NOMO-1 treated with DMSO at 0.1 percent for 48 hours (cell line): ENCODE data around the gene ALAS1.
"Not testable (repeated sequence)": the region's sequence is repeated elsewhere in the genome, so short reads cannot be mapped to it uniquely, and the experiment has no call there.

Experiments used
- DNase-seq: peaks from one replicate; lab custom pipeline; 2025; ENCODE audit not compliant: unreplicated experiment; lab: John Stamatoyannopoulos, UW

ALAS1 gene

DNA sequence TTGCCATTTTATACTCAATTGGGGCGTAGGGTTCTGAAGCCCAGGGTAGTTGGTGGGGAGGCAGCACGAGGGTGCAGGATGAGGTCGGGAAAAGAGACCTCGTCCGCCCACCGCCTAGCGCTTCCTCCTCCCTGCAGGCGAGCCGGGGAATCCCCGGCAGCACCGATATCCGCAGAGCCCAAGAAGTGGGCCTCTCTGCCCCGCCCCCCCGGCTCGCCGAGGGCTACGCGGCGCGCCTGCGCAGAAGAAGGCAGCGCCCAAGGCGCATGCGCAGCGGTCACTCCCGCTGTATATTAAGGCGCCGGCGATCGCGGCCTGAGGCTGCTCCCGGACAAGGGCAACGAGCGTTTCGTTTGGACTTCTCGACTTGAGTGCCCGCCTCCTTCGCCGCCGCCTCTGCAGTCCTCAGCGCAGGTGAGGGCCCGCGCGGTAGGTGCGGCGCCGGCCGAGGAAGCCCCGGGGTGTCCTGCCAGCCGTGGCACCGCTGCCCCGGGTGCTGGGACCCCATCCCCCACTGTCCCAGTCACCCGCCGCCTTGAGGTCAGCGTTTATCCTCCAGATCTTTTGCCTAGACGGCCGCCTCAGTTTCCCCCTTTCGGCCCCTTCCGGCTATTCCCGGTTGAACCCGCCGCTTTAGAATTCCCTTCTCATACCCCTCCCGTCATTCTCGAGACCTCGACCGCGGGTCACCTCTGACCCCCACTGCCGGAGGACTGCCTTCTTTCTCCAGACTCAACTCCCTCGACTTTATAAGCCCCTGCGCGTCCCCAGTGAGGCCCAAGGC is at the start of gene ALAS1:
Gene ALAS1, plus strand, starts transcription at position 319 of the 784 bp plus-strand sequence. CDS start 1,082 bp downstream, outside the sequence.
- DNase-seq, result peak; percentile 84

DNA sequence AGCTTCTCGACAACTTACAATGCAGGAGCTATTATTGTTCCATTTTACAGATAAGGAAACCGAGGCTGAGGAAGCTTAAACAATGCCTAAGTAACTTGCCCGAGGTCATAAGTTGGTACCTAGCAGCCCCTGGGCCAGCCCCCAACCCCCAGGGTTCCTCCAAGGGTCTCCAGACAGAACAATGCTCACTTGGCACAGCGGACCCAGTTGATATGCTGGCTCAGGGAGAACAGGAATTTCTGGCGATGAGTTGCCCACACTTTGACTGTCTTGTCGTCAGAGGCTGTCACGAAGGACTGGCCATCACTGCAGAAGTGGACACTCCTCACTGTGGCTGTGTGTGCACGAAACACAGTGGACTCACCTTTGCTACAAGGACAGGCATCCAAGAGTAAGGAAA is 48.9 kb upstream of the ALAS1 start:
- no peak for DNase-seq

DNA sequence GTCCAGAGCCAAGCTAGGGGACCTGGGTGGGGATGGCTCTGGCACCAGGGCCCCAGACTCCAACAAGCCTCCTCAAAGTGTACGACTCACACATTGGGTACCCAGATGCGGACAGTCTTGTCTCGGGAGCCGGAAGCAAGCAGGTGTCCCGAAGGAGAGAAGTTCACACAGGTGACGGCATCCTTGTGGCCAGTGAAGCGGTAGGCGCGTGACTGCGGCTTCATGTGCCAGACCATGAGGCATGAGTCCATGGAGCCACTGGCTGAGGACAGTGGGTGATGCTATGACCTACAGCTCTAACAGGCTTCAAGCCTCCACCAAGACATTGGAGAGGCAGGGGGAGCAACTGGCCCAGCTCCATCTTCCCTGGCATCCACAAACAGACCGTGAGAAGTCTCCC is 48.2 kb upstream of the ALAS1 start:
- DNase-seq, result no peak

DNA sequence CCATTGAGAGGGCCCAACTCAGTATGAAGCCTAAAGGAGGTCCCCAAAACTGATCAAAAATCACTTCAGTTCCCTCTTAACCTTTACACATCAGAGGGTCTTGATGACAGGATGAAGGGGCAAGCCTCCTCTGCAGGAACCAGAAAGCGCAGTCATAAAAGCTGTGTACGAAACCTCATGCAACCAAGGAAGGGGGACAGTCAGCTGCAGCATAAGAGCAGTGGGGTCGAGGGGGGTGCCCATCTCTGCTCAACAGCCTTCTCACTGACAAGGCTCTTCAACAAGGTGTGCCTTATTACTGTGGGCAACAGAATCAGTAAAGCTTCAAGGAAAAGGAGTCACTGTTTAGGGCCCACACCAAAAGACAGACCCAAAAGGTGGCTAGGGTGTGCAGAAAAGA is 47.6 kb upstream of the ALAS1 start:
- DNase-seq, result no peak

DNA sequence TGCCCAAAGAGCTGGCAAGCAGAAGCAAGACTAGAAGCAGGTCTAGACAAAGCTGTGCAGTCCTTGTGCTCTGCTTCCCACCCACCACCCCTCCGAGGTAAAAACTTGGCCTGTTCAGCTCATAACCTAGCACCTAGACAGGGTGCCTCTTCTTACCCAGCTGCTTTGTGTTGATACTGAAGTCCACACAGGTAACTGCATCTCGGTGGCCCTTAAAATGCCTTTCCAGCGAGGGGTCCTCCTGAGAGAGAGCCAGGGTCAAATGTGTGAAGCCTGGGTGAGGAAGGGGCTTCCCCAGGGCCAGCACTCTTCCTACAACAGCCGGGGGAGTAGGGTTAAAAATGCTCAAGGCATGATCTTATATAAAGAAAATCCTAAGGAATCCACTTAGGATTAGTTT is 47.1 kb upstream of the ALAS1 start:
- DNase-seq, result no peak

DNA sequence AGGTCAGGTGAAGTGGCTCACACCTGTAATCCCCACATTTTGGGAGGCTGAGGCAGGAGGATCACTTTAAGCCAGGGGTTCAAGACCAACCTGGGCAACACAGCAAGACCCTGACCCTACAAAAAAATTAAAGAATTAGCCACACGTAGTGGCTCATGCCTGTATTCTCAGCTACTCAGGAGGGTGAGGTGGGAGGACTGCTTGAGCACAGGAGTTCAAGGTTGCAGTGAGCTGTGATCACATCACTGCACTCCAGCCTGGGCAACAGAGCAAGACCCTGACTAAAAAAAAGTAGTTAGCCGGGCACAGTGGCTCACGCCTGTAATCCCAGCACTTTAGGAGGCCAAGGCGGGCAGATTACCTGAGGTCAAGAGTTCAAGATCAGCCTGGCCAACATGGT is 46.0 kb upstream of the ALAS1 start:
- not testable (repeated sequence) for DNase-seq

DNA sequence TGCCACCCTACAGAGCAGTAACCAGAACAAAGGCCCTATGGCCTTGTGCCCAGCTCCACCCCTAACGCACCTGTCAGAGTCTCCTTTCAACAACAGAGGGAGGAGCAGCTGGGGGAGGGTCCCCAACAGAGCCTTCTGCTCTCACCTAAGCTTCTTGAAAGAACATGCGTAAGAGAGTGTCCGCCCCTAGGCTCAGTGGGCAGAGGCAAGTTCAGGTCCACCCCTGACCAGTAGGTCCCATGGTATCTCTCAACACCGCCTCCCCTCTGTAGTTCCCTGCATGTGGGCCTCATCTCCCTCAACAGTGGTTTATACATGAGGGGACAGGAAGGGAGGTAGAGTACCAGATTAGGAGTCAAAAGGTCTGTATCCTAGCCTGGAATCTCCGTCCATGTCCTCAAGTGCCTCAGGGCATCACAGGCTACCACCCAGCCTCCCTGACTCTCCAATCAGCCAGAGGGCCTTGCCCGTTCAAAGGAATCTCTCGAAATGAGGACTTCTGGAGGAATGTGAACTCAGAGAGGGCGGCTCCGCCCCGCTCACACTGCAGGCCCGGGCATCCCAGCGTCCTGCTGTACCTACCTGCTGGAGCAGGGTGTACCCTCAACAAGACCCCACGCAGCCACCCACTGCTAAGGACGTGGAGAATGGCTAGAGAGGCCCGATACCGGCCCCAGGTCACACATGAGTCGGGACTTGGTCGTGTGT is 44.4 kb upstream of the ALAS1 start:
- peak; percentile 6 for DNase-seq

DNA sequence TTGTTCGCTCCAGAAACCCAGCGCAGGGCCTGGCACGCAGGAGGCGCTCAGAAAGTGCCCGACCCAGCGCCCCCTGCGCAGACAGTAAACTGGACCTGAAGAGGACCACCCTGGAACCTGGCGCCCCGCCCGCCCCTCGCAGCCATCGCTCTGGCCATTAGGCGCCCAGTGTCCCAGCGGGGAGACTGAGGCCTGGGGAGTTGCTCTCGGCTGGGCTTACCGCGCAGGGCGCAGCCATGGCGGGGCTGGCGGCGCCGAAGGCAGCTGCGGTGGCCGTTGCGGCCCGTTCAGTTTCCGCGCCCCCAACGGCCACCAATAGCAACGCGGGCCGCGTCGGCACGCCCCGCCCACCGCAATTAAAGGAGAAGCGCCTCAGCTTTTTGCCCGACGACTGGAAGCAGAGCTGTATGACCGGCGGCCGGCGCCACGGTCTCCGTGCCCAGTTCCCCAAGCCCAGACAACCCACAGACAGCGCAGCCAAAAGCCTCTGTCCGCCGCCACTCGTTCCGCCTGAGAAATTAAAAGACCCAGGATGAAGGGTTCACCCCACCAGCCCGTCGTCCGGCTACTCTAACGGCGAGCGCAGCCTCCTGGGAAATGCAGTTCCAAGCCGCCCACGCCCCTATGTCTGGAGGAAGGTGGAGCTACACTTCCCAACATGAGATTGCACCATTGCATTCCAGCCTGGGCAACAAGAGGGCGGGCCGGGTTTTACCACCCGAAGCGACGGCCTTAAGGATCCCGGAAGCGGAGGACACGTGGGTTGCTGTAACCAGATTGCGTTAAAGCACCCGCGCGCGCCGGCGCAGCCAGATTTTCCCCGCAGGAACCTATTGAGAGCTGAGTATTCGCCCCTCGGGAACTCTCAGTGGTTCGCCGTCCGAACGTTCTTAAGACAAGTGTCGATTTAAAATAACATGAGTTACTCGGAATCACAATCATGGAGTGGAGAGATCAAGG is 43.5 kb upstream of the ALAS1 start, which contains the start of gene POC1A:
Gene POC1A, minus strand, starts transcription at position 289 of the 960 bp plus-strand sequence. Its CDS starts 51 bp downstream, at position 238.
- DNase-seq, result peak; percentile 97

DNA sequence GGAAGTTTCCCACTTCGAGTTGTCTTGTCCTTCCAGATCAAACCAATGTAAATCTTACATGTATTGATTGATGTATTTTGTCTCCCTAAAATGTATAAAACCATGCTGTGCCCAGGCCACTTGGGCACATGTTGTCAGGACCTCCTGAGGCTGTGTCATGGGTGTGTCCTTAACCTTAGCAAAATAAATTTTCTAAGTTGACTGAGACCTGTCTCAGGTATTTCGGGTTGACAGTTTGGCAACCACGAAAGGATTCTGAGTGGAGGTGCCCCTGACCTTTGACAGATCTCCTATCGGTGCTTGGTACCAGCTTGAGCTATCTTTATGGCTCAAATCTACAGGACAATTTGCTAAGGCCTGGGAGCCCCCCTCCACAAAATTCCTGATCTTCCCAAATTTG is 42.0 kb upstream of the ALAS1 start:
- DNase-seq, result no peak

DNA sequence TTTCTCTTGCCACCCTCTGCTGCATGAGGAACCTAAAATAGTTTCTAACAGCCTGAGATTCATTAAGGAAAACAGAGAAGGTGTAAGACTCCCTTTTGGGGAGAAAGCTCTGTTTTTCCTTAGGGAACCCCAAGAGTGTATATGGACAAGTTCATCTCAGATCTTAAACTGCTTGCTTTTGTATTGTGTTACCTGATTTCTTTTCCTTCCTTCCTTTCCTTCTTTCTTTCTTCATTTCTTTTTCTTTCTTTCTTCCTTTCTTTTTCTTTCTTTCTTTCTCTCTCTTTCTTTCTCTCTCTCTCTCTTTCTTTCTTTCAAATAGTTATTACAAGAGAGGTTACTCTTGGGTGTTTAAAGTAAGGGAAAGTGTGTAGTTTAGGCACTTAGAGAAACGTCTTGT is 38.5 kb upstream of the ALAS1 start:
- no peak for DNase-seq

DNA sequence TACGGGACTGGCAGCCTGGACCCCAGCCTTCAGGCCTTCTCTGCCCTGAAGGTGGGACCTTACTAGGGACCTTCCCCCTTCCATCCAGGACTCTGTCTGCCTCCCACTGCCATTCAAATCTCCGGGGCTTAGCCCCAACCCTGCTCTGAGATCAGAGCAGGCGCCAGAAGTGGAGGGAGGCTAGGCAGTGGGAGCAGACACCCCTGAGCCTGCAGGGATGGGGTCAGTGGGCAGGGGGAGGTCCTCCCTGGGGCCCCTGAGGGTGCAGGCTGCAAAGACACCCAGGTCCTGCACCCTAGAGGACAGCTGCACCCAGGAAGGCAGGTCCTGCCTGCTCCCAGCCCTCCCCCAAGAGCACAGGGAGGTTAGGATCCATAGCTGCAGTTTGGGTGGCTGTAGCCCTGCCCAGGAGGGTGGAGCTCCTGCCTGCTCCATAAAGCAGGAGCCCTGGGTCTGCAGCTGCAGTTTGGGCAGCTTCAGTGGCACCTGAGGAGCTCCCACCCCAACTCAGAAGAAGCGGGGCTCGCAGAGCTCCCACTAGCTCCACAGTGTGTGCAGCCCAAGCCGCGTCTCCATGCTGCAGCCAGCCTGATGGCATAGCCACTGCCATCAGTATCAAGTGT is 35.6 kb upstream of the ALAS1 start:
- no peak for DNase-seq

DNA sequence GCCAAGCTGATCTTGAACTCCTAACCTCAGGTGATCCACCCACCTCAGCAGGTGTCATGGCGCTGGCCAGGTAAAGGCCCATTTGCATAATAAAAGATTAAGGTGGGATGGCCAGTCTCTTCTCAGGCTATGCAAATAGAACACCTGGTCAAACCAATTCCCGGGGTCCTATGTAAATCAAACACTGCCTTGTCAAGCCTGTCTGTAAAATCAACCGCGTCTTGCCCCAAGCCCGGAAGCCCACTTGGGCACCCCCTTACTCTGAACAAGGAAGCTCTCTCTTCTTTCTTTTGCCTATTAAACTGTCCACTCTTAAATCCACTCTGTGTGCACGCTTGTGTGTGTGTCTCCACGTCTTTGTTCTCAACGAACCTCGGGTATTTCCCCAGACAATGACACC is 30.7 kb upstream of the ALAS1 start:
- no peak for DNase-seq

DNA sequence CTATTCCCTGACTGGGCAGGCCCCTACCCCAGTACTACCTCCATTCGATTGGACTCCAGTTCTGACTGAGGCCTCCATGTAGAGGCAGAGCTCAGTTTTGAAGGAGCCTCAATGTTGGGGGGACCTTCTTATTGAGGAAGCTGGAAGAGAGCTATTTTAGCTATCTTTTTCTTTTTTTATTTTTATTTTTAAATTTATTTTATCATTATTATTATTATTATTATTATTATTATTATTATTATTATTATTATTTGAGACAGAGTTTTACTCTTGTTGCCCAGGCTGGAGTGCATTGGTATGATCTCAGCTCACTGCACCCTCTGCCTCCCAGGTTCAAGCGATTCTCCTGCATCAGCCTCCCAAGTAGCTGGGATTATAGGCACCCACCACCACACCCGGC is 27.7 kb upstream of the ALAS1 start:
- DNase-seq, result not testable (repeated sequence)

DNA sequence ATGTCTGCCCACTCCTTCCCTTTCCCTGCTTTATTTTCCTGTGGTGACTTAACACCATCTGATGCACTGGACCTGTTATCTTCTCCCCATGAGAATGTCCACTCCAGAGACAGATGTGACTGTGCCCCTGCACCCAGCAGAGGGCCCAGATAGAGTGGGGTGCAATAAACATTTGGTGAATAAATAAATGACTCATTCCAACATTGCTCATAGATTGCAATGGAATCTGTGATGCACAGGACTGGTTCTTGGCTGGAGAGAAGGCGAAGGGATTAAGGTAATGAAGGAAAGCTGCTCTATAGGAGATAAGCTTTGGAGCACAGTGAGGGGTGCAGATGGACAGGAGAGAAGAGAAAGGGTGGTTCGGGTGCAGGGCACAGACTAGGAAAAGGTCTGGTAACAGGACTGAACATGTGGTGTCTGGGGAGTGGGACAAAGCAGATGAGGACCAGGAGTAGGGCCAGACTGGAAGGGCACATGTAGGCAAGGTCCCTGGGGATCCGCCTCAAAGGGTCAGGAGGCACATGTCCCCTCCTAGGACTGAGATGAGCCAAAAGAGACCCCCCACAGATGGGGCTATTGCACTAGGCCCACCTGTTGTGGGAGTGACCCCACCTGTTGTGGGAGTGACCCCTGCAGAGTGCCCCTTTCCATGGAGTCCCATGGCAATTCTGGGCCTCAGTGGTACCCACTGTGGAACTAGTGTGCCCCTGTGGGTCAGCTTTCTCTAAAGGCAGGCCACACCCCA is 26.3 kb upstream of the ALAS1 start:
- no peak for DNase-seq

DNA sequence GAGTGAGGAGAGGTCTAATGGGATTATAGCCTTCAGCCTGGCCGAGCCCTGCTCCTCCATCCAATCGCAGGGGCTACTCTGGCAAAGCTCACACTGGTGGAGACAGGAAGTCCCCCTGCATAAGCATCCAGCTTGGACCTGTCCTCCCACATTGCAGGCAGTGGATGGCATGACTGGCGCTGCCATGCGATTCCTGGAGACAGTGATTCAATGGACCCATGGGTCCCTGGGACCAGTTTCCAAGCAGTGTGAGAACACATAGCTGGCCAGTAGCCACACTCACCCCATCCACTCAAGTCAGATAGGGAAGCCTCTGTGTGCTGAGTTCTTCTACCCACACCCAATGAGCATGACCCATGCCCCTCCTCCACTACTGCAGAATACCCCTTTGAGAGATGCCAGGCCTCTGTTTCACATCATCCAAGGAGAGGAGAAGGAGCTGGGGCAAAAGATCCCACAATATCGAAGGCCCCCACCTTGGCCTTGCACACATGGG is 25.6 kb upstream of the ALAS1 start:
- no peak for DNase-seq

DNA sequence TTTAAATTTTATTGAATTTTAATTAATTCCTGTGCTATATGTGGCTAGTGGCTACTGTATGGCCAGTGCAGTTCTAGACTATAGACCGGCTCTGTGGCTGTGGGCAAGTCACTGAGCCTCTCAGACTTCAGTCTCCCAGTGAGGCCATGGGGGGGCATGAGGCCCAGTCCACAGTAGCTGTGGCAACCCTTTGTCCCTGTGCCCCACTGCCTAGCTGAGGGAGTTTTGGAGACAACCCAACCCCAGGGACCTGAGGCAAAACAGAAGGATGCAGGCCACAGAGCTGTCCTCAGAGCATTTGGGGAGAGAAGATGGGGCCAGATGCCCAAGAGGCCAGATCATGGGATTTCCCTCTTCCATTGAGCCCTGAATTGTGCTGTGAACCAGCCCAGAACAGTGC is 24.9 kb upstream of the ALAS1 start:
- DNase-seq, result no peak

DNA sequence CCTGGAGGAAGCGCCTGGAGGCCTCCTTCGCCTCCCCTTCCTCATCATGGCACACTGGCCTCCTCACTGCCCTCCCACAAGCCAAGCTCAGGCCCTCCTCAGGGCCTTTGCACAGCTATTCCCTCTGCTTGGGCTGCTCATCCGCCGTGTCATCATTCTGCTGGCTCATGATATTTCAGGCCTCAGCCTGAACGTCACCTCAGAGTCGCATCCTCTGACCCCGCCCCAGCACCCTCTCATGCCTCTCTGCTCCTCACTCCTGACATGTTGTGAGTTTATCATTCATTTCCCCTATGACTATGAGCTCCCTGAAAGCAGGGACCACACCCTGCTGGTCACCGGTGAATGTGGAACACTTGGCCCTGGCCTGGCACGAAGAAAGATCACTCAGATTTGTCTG is 23.1 kb upstream of the ALAS1 start:
- peak; percentile 10 for DNase-seq

DNA sequence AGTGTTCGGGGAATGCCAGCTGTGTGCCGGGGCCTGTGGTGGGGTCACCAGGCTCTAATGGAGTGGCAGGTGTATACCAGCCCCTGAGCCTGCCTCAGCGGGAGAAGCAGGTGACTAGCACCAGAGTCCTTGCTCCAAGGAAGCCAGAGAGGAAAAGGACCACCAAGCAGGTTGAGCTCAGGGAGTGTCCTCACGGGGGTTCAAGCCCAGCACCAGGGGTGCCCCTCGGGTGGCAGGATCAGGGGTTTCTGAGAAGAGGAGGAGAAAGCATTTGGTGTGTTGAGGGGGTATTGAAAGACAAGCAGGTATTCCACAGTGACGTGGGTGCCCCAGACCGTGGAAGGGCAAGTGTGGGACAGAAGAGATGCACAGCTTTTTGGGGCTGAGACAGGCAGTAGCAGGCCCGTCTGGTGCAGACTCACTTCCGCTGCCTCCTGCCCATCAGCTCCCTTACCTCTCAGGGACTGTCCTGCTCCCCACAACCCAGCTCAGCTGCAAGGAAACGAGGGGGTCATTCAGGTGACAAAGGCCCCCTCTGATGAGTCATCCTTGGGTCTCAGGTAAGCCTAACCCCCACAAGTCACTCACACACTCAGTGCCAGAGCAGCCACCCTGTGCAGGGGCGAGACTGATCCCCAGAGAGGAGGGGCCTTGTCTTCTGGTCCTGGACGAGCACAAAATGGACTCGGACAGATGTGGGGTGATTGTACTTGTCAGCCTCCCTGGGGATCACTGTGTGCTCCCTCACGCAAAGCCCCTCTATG is 22.4 kb upstream of the ALAS1 start:
- no peak for DNase-seq

DNA sequence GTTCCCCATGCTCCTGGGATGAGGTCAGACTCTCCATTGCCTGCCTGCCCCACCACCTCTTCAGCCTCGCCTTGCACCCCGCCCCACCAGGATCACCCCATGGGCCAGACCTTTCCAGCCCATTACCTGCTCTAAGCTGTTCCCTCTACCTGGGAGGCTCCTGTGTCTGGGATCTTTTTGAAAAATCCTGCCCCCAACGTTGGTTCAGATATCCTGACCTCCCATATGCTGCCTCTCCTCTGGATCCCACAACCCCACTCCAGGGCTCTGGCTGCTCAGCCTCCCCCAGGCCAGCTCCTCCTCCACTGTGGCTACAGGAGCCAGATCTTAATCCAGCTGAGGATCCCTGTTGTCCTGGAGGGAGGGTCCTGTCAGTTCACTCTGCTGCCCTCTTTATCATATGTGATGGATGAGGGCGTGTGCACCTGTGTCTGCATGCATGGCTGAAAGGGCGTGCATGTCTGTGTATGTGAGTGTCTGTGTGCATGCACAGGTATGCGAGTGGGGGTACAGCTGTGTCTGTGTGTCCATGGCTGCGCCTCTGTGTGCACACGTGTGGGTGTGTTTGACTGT is 21.7 kb upstream of the ALAS1 start:
- no peak for DNase-seq
